KOPT-K1 (cell line): ENCODE measurements around the gene ZBTB24.

Experiments used
- H3K27ac ChIP-seq: fragments of 200-600 bp; sonication (generic); 2 replicates; pipeline ENCODE4 v1.5.1; 2016; ENCODE audit warnings: antibody characterized with exemption, mild to moderate bottlenecking, low read depth, low read length; ENCODE audit not compliant: poor library complexity, severe bottlenecking
- H3K36me3 ChIP-seq: fragments of 200-600 bp; sonication (generic); 2 replicates; pipeline ENCODE4 v1.5.1; 2017; ENCODE audit warnings: antibody characterized with exemption, mild to moderate bottlenecking, low read length, moderate library complexity; ENCODE audit not compliant: insufficient read depth
- H3K9me3 ChIP-seq: fragments of 200-600 bp; sonication (generic); 2 replicates; pipeline ENCODE4 v1.5.1; 2017; ENCODE audit warnings: antibody characterized with exemption, low read length, mild to moderate bottlenecking; ENCODE audit not compliant: insufficient read depth, poor library complexity, severe bottlenecking

The ZBTB24 gene

GRCh38 chr6:109484122-109484521, 1.1 kb upstream of the ZBTB24 start:
- Histone ChIP-seq H3K9me3 (no peaks in the 10 kb centered on the region), H3K36me3 (peaks cover 28% of the 10 kb centered on the region), H3K27ac (no peak overlapping the region)

GRCh38 chr6:109483735-109484057, 677 bp upstream of the ZBTB24 start:
- H3K36me3 ChIP-seq = peaks cover 32% of the 10 kb centered on the region
- no peak overlapping the region for H3K27ac ChIP-seq
- no peaks in the 10 kb centered on the region for H3K9me3 ChIP-seq

- Histone ChIP-seq H3K27ac (no peak overlapping the region), H3K36me3 (peaks cover 59% of the 10 kb centered on the region), H3K9me3 (no peaks in the 10 kb centered on the region)
These were observed 2.0 kb downstream of the ZBTB24 start for GRCh38 chr6:109480993-109481480.

- peaks cover 79% of the 10 kb centered on the region for H3K36me3 ChIP-seq
- no peak overlapping the region for H3K27ac ChIP-seq
- H3K9me3 ChIP-seq = no peaks in the 10 kb centered on the region
These were observed 4.0 kb downstream of the ZBTB24 start for GRCh38 chr6:109478841-109479624.

GRCh38 chr6:109478222-109478805, 4.7 kb downstream of the ZBTB24 start:
- no peak overlapping the region for H3K27ac ChIP-seq
- peaks cover 86% of the 10 kb centered on the region for H3K36me3 ChIP-seq
- H3K9me3 ChIP-seq = no peaks in the 10 kb centered on the region

GRCh38 chr6:109477725-109478124, 5.3 kb downstream of the ZBTB24 start:
- H3K9me3 ChIP-seq = no peaks in the 10 kb centered on the region
- no peak overlapping the region for H3K27ac ChIP-seq
- H3K36me3 ChIP-seq = peaks cover 92% of the 10 kb centered on the region

- no peak overlapping the region for H3K27ac ChIP-seq
- H3K9me3 ChIP-seq = no peaks in the 10 kb centered on the region
- peaks cover 97% of the 10 kb centered on the region for H3K36me3 ChIP-seq
These were observed 5.8 kb downstream of the ZBTB24 start for GRCh38 chr6:109477184-109477583.

- no peaks in the 10 kb centered on the region for H3K9me3 ChIP-seq
- no peak overlapping the region for H3K27ac ChIP-seq
- H3K36me3 ChIP-seq = peaks cover 100% of the 10 kb centered on the region
These were observed 7.4 kb downstream of the ZBTB24 start for GRCh38 chr6:109475625-109476024.

GRCh38 chr6:109474995-109475394, 8.0 kb downstream of the ZBTB24 start:
- H3K36me3 ChIP-seq = peaks cover 100% of the 10 kb centered on the region
- H3K27ac ChIP-seq = no peak overlapping the region
- H3K9me3 ChIP-seq = no peaks in the 10 kb centered on the region

- peaks cover 100% of the 10 kb centered on the region for H3K36me3 ChIP-seq
- no peak overlapping the region for H3K27ac ChIP-seq
- no peaks in the 10 kb centered on the region for H3K9me3 ChIP-seq
These were observed 9.9 kb downstream of the ZBTB24 start for GRCh38 chr6:109473120-109473519.

- no peak overlapping the region for H3K27ac ChIP-seq
- no peaks in the 10 kb centered on the region for H3K9me3 ChIP-seq
- H3K36me3 ChIP-seq = peaks cover 100% of the 10 kb centered on the region
These were observed 10.7 kb downstream of the ZBTB24 start for GRCh38 chr6:109472132-109472995.

GRCh38 chr6:109471105-109471810, 11.8 kb downstream of the ZBTB24 start:
- H3K27ac ChIP-seq = no peak overlapping the region
- no peaks in the 10 kb centered on the region for H3K9me3 ChIP-seq
- H3K36me3 ChIP-seq = peaks cover 100% of the 10 kb centered on the region

- Histone ChIP-seq H3K27ac (no peak overlapping the region), H3K9me3 (no peaks in the 10 kb centered on the region), H3K36me3 (peaks cover 100% of the 10 kb centered on the region)
These were observed 13.3 kb downstream of the ZBTB24 start for GRCh38 chr6:109469591-109470189.

- no peak overlapping the region for H3K27ac ChIP-seq
- peaks cover 99% of the 10 kb centered on the region for H3K36me3 ChIP-seq
- H3K9me3 ChIP-seq = no peaks in the 10 kb centered on the region
These were observed 15.3 kb downstream of the ZBTB24 start for GRCh38 chr6:109467696-109468095.
